A549 treated with GW870086 at 1 μM for 4 hours (cell line): ENCODE results near the gene SENP5. TPM values are rescaled to one million over a fixed set of nuclear protein-coding genes. Genes with fewer than 3 reads are reported as not detected.

Experiments used
- total RNA-seq: library from RNA; stranded (reverse); fragments of 200-300 nt; extraction: Qiagen RNA extraction; gene quantifications from 5 replicates; pipeline ENCODE4 v1.2.3, GENCODE V29; 2022; ENCODE audit warnings: low read depth

SENP5 gene
- total RNA-seq = 4.7 to 7.6 TPM (median 6.5 TPM) in 5 replicates

GRCh38 chr3:196867507-196868296, at the start of gene SENP5:
TSS of gene SENP5 (plus strand) at chr3:196867920. CDS start at chr3:196885182, 17,262 bp downstream.

GRCh38 chr3:196942226-196942914, 74.7 kb downstream of the SENP5 start, which contains the start of gene NCBP2:
TSS of gene NCBP2 (minus strand) at chr3:196942528. CDS start at chr3:196942503, 25 bp downstream.

GRCh38 chr3:196968233-196969133, 100.8 kb downstream of the SENP5 start, which contains the start of gene PIGZ:
TSS of gene PIGZ (minus strand) at chr3:196968833. CDS start at chr3:196952031, 16,802 bp downstream.

Other genes with a start within 250 kb of the SENP5 start
- gene NRROS, start 228.2 kb upstream of the SENP5 start, total RNA-seq = not detected in 5 replicates
- gene CEP19, start 155.7 kb upstream of the SENP5 start, total RNA-seq = 2.3 to 2.9 TPM (median 2.7 TPM) in 5 replicates
- gene PIGX, start 155.5 kb upstream of the SENP5 start, total RNA-seq = 30.4 to 34.3 TPM (median 31.9 TPM) in 5 replicates
- 30.0 to 55.4 TPM (median 41.2 TPM) in 5 replicates for gene PAK2, start 128.1 kb upstream of the SENP5 start, total RNA-seq
- 40.8 to 47.0 TPM (median 46.2 TPM) in 5 replicates for gene NCBP2, start 74.6 kb downstream of the SENP5 start, total RNA-seq
- 0.82 to 1.7 TPM (median 1.7 TPM) in 5 replicates for gene PIGZ, start 100.9 kb downstream of the SENP5 start, total RNA-seq
- 52.2 to 72.0 TPM (median 61.8 TPM) in 5 replicates for gene MELTF, start 161.9 kb downstream of the SENP5 start, total RNA-seq